ENCODE data around the gene AMOTL1.

The AMOTL1 gene

DNA sequence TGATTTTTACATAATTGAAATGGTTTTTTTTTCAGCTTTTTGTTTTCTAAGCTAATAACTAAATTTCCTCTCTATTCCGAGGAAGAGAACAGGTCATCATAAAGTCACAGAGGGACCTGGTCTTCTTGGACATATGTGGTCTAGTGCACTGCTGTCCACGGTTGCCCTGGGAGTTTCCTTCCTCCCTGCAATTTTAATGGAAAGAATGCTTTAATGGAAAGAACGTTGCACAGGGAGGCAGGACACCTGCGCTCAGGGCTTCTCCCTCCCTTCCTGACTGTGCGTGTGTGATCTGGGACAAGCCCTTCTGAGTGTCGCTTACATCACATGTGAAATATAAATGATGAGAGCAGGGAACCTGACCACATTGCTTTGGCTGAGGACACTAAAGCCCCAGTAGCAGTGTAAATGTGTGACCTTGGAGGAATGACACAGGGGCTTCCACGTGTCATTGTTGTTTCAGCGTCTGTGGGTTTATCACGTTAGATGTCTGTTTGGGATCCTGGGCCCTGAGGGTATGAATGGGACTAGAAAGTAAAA is 93.2 kb downstream of the AMOTL1 start:
- DNase-seq: no peak

DNA sequence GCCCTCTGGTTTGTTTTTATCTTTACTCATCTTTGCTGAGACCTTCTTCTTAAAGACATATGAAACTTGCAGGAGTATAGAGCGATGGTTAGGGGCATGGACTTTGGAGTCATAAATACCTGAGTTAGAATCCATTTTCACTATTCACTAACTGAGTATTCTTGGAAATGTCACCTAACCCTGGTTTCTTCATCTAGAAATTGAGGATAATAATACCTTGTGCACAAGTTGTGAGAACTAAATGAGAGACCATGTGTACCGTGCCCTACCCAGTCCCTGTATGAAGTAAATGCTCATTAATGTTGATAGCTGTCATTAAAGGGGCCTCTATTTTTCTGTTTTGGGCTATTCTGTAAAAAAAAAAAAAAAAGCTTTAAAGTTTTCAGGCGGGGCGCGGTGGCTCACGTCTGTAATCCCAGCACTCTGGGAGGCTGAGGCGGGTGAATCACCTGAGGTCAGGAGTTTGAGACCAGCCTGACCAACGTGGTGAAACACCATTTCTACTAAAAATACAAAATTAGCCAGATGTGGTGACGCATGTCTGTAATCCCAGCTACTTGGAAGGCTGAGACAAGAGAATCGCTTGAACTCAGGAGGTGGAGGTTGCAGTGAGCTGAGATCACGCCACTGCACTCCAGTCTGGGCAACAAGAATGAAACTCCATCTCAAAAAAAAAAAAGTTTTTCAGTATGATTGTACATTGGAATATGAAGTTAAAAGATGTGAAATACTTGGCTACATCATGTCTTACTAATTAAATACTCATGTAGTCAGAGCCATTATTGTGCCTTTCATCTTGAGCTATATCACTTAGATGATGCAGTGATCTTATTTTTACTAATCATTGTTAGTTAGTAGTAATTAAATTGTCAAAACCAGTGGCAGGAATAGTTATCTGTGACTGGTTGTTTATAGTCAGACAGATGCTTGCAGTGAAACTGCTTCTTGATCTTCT is 95.0 kb downstream of the AMOTL1 start:
- DNase-seq: no peak

DNA sequence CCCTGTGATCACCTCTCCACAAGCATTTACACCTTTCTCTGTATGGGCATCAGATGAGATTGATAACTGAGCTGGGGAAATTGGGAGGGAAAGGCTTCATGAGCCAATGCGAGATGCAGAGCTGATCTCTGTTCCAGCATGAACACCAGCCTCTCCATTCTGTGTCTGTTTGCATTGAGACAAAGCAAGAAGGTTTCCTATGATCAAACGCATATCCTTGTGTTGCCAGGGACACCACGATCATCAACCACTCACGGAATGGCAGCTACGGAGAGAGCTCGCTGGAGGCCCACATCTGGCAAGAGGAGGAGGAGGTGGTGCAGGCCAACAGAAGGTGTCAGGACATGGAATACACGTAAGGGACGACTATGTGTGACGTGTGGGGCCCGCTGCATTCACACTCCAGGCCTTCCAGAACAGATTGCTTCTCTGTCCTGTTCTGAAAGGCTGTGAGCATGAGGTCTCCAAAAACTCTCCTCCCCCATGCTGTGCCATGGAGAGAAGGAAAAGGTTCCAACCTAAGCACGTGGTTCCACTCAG is 96.4 kb downstream of the AMOTL1 start:
- no peak for DNase-seq

DNA sequence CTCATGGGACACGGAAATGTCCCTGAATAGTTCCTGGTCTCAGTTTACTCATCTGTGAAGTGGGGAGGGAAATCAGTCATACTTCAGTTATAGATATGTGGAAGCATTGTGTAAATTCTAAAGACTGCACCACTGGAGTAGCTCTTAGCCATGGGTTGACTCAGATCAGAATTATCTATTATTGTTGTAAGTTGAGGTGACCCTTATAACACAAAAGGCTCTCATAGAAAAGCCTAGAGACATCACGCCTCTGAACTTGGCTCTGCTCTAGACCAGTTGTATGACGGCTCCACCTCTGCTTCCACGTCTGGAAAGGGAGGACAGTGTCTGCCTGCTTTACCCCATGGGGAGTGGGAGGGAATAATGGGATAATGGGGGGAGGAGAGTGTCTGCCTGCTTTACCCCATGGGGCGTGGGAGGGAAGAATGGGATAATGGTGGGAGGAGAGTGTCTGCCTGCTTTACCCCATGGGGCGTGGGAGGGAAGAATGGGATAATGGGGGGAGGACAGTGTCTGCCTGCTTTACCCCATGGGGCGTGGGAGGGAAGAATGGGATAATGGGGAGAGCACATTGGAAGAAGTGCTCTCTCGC is 98.2 kb downstream of the AMOTL1 start:
- DNase-seq: no peak

DNA sequence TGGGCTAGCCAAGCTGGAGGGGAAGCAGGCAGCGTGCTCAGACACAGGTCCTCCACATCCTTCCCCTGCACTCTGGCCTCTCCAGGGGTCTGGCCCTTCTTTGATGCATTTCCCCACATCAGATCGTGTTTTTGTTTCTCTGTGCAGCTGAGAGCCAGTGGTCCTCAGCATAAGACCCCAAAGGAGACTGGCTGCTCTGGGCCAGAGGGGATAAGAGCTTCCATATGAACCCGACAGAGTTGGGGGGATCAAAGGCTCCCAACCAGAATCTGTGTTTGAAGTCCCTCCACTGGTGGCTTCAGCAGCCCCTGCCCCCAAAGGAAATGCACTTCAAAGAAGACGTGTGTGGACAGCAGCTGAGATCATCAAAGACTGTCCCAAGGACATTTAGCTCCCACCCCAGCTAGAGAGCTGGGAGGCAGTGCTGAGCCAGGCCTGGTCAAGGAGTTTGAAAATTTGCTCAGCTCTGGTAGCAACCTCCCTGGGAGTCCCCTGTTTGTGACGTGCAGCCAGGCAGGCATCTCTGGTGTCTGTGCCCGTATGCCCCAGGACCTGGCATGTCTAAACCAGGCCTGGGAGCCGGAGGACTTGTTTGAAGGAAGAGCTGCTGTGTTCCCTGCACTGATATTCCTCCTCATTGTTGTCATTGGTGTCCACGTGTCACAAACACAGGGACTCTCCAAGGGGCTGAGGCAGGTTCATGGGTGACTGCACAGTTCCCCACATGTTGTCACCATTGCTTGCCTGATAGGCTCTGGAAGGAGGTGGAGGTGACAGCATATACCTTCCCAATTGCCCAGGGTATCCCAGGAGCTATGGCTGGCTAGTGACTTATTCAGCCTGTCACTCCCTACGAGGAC is 99.0 kb downstream of the AMOTL1 start:
- DNase-seq: no peak

DNA sequence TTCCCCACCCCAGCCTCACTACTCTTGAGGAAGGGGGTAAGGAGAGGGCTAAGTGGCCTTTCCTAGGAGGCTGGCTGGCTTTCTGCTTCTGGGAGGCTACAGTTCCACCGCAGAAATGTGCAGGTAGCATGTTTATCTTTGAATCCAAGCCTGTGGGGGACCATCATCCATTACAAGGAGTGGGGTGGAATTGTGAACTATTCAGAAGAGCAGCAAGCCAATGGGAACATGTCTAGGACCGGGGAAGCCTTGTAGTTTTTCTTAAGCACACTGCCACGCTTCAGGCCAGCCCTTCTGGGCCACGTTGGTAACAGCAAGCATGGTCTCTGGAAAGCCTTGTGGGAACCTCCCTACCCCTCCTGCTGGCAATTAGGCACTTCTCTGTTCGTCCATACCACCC is 100.3 kb downstream of the AMOTL1 start:
- DNase-seq: no peak

DNA sequence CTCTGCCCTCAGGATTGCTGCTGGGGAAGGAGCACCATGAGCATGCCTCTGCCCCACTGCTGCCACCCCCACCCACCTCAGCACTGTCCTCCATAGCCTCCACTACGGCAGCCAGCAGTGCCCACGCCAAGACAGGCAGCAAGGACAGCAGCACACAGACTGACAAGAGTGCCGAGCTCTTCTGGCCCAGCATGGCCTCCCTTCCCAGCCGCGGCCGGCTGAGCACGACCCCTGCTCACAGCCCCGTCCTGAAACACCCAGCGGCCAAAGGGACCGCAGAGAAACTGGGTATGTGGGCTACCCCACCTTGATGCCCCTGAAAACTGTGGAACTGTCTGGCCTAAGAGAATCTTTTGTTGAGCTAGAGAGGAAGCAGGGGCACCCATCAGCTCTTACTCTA is 101.0 kb downstream of the AMOTL1 start:
- DNase-seq: no peak

DNA sequence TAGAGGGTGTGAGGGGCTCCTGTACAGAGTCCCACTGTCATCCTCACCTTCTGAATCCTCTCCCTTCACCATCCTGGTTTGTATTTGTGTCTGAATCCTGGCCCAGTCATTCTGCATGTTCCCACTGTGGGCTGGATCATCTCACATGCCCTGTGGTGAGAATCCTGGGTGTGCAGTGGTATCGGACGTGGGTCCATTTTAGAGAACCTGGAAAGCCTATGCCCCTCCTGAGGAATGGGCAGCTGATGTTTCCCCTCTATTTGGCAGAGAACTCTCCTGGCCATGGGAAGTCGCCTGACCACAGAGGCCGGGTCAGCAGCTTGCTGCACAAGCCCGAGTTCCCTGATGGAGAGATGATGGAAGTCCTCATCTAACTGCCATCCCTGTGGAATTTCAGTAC is 102.3 kb downstream of the AMOTL1 start:
- no peak for DNase-seq

DNA sequence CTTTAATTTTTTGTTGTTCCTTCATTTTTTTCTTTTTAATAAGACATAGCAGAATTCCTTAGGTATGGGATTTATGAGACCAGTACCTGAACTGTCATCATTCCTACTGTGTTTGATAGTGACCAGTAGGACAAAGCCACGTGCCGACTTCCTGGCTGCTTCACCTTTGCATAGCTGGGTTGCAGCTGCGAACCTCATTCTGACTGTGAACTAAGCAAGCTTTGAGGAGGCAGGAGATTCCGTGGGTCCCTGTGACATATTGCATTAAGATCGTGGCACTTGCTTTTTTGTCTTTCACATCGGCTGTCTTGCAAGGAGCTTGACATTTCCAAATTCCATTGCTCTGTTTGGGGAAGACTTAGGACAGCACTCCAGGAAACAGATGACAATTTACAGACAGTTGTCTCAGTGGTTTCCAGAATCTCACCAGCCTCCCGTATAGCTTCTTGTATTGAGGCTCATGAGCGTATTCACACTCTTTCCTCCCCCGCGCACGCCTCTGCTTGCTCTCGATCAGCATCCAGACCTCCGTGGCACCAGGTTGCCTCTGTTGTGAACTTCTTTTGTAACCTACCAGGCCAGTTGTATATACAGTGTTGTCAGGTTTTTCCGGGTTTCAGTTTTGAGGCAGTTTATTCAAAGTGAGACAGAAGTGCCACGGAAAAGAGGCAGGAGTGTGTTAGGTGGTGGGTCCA is 103.5 kb downstream of the AMOTL1 start:
- DNase-seq: no peak

DNA sequence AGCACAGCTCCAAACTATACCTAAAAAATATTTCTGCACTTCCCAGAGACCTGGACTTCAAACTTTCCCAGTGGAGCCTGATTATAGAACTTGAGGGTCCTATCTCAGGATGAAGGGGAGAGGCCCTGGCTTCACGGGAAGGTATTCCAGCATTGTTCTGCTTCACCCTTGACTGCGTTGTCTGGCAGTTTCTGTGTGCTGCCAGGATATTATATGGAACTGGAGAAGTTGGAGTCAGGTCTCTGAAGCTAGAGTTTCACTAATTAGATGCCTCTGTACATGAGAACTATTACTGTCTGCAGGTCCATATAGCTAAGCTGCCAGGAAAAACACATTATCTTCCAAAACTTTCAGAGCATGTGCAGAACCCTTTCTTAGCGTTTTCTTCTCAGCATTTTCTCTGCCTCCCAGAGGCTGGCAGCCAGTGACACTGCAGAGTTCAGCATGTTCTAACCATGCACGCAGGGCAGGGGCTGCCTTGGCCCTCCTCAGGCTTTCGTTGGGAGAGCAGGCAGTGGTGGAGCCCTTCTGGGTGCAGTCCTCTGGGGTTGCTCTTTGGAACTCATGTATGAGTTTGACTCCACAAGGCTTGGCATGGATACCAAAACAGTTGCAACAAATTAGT is 105.9 kb downstream of the AMOTL1 start:
- no peak for DNase-seq

DNA sequence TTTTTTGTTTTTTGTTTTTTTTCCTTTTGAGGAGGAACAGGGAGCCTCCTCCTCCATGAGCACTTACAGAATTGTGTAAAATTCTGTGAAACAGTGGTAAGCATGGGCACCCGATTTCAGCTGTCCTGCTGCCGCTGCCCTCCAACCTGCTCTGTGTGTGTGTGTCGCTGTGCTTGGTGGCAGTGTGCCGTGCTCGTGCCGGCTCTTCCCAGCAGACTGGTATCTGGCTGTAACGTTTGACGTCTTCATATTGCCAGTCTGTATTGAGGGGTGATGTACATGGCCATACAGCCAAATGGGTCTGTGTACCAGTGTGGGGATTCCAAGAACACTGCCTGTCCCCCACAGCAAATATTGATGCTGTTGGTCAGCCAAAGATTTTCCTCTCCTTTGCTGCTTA is 108.1 kb downstream of the AMOTL1 start:
- DNase-seq: no peak

DNA sequence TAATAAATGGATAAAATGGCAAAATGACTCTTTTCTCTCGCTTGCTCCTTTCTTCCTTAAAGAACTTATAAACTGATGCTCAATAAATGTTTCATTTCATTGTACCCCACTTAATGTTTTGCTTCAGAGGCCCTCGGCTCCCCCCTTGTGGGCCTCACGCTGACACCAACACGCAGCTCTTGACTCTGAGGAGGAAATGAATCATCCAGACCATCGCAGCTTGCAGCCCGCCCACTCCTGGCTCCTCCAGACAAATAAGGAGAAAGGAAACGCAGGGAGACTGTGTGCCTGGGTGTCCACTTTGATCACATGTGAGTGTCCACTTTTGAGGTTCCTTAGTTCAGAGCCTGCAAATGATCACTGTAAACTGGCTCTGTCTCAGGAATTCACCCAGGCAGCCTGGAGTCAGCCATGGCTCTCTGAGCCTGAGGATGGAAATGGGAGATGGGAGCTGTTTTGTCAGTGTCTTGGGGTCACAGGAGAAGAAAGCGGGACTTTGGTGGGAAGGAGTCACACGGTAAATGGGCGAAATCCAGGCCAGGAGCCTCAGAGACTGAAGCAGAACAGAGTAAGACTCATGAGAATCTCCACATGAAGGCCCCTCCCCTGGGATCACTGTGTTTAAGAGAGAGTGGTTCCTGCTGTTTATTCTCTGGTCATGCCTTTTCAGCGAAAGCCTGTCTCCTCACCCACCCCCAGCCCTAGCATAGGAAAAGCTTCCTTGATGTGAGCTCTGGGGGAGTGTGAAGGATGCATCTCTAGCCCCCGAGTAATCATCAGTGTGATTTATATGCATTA is 108.7 kb downstream of the AMOTL1 start:
- no peak for DNase-seq

DNA sequence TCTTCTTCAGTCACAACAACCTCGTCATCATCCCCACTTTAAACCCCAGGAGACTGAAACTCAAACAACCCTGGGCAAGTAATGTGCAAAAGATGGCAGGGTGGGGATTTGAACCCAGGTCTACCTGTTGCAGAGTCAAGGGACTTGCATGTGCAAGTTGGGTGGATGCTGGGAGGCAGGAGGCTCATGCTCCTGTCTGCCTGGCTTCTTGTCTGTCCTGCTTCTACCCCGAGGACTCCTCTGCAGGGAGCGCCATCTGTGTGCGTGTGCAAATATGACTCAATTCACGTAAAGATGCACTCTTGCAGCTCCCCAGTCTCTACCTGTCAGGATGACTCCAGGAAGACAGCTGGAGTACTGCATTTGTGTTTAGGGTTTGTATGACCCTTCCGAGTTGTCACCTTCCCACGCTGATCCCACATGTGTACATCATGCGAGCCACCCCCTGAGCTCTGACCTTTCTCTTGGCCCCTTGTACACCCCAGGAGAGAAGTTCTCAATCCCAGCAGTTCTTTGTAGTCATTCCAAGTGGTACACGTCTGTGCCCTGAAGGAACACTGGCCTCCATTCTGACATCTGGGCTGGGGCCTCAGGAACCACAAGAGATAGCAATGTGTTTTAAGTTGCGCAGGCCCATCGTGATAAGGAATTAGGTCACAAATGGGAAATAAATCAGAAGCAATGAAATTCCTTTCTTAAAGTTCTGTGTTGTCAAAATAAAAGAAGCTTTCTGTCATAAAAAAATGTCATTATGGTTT is 109.5 kb downstream of the AMOTL1 start:
- DNase-seq: no peak

DNA sequence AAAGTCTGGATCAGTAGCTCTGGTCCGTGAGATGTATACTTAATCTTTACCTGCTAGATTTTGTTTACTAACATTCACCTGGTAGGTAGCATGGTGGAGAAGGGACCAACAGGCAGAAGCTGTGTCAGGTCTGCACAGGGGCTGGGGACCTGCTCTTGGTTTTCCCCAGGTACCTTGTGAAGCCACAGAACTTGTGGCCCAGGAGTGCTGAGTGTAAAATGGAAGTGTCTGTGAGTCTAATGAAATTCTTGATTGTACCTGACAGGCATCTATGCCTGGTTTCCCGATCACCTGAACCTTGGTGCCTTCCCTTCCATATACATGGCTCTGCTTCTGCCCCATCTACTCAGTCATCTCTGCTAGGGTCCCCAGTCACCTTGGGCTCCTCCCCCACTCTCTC is 110.8 kb downstream of the AMOTL1 start:
- no peak for DNase-seq

DNA sequence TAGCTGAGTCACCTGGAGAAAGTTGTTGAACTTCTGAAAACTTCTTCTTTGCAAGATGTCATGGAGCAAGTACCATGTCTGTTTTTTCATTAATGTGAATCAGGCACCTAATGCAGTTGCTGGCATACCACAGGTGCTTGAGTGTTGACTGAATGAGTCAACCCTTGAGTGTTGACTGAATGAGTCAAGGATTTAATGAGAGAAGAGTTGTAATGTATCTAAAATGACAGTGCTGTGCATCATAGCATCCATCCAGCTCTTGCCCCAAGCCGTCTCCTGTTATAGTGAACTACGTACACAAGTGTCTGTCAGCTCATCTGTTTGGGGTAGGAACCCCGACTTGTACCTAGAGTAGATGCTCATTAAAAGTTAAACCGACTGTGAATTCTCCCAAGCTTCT is 112.1 kb downstream of the AMOTL1 start:
- DNase-seq: no peak

DNA sequence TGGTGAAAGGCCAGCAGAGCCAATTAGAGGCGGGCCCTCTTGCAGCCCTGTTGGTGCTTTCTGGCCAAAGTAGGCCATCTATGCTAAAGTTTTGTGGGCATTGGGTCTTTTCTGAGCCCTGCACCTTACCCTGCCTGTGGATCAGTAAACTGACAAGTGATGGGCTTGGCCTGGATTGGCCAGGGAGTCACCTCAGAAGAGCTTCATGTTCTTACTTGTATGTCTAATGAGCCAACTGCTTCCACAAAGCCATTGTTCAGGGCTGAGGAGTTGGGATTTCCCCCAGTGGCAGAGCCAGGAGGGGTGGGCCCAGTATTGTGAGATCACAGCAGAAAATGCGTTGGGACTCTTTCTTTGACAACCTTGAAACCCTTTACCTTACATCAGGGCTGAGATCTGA is 114.8 kb downstream of the AMOTL1 start:
- no peak for DNase-seq

DNA sequence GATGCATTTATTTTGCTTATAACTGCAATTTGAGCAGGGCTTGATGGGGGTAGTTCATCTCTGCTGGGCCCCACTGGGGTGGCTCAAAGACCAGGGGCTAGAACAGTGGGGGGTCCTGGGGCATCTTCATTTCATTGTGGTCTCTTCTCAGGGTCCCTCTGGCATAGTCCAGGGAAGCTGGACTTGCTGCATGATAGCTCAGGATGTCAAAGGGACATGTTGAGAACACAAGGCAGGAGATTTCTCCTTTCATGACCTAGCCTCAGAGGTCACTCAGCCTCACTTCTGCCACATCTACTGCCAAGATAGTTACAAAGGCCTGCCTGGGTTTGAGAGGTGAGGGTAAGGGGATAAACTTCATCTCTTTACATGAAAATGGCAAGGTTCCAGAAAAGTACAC is 115.7 kb downstream of the AMOTL1 start:
- DNase-seq: no peak

DNA sequence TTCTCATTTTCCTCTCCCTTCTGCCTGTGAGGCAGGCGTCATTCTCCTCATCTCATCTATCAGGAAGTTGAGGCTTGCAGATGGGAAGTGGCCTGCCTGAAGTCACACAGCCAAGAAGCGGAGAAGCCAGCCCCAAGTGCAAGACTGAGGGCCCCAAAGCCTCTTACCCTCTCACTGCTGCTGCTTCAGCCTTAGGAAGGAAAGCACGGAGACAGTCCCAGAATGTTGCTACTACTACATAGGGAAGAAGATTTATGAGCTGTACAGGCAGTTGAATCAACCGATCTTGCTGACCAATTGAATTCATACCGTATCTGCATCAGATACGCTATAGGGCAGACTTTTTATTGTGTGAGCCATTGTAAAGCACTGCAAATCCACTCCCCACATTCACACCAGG is 116.2 kb downstream of the AMOTL1 start:
- no peak for DNase-seq

DNA sequence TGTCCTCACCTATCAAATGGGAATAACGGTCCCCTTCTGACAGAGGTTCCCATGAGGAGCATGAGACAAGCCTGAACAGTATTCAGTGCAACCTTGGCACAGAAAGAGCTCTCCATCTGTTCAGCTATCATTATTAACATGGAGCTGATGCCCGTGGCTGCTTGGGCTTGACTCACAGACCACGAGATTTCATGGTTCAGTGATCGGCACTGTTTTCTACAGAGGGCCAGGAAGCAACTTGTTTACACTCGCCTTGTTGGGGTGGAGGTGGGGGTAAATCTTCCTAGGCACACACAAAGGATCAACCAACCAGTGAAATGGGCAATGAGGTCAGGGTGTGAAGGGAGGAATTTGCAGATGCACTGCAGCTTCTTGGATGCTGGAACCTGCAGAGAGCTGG is 117.0 kb downstream of the AMOTL1 start:
- no peak for DNase-seq

DNA sequence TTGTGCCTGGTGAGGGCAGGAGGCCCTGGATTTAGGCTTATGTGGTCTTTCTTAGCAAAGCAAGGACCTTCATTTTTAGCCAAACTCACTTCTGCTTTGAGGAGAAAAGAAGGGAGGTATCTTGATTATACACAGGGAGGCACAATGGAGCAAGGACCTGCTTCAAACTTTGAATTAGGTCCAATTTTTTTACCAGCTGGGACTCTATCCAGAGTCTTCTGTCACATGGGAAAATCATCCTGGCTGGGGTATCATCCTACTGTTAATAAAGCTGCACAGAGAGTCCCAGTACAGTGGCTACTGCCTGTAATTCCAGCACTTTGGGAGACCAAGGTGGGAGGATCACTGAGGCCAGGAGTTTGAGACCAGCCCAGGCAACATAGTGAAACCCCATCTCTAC is 117.4 kb downstream of the AMOTL1 start:
- DNase-seq: no peak

Measured in NCI-H1048 (cell line).